ENCODE measurements around the gene AHCYL2.
"Not testable (repeated sequence)": the region's sequence is repeated elsewhere in the genome, so short reads cannot be mapped to it uniquely, and the experiment has no call there.

Gene AHCYL2

GRCh38 chr7:129462420-129462819 lies 237.6 kb downstream of the AHCYL2 start:
- no peak for DNase-seq

- no peak for DNase-seq
These were observed 239.4 kb downstream of the AHCYL2 start for GRCh38 chr7:129464194-129464593.

DNA sequence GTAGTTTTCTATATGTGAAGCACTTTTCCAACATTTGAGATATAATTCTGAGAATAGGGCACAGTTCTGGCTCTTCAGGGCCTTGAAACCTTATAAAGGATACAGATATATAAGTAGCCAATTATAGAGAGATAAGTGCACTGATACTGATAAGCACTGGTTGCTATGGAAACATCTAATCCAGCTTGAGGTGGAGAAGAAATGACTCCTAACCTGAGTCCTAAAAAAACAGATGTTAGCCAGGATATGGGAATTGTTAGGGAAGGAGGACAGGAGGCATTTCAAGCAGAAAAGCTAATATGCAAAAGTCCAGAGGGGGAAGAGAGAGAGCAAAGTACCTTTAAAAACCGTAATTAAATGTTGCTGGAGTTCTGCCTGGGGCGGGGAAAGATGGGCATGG lies 240.2 kb downstream of the AHCYL2 start:
- no peak for DNase-seq

DNA sequence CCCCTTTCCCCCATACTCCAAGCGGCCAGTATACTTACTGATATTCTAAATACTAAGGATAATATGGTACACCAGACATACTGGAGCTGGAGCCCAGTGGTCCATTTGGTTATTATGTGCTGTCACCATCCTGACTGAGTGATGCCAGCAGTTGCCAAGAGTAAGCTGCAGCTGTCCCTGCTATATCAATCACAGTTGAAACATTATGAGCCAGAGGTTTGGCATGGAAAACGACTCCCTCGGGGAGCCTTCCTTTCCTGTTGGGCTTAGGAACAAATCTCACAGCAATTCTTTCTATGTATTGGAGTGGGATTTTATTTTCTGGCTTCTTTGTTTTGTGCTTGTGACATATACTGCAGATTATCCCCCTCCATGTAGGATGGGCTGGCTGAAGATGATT lies 242.0 kb downstream of the AHCYL2 start:
- DNase-seq, result no peak

DNA sequence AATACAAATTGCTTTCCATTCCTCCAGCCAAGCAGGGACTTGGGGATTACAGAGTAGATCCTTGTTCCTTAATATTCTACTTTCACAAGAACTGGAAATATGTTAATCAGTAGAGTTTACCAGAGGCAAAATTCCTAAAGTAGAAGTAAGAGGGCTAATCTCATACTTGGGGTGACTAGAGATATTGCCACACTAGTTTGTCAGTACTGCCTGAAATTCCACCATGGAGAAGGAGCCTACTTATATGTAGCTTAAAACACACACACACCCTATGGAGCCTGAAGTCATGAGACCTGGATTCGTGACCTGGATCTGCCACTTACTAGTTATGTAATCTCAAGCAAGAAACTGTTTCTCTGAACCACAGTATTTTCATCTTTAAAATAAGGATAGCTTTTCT lies 243.3 kb downstream of the AHCYL2 start:
- no peak for DNase-seq

GRCh38 chr7:129468547-129468946 lies 243.7 kb downstream of the AHCYL2 start:
- DNase-seq, result no peak

DNA sequence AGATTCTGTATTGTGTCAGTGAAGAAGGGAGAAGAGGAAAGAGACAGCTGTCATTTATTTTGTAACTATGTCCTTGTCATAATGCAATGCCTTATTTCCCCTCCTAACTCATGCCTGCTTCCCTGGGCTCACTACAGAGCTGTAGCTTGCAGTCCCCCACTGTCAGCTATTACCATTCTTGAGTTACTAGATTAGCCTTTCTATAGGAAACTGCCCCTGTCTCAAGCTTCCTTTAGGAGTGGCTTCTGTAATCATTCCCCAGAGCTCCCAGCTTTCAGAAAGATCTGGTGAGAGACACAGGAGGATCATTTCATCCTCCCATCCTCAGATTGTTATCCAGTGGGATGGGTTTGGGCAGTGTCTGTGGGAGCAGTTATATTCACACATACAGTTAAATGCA lies 245.1 kb downstream of the AHCYL2 start:
- DNase-seq, result no peak

- no peak for DNase-seq
These were observed 245.6 kb downstream of the AHCYL2 start for GRCh38 chr7:129470411-129470810.

- no peak for DNase-seq
These were observed 246.6 kb downstream of the AHCYL2 start for GRCh38 chr7:129471402-129471827.

DNA sequence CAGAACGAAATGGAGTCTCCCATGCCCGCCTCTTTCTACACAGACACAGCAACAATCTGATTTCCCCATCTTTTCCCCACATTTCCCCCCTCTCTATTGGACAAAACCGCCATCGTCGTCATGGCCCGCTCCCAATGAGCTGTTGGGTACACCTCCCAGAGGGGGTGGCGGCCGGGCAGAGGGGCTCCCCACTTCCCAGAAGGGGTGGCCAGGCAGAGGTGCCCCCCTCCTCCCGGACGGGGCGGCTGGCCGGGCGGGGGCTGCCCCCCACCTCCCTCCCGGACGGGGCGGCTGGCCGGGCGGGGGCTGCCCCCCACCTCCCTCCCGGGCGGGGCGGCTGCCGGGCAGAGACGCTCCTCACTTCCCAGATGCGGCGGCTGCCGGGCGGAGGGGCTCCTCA lies 251.1 kb downstream of the AHCYL2 start:
- DNase-seq, result not testable (repeated sequence)

DNA sequence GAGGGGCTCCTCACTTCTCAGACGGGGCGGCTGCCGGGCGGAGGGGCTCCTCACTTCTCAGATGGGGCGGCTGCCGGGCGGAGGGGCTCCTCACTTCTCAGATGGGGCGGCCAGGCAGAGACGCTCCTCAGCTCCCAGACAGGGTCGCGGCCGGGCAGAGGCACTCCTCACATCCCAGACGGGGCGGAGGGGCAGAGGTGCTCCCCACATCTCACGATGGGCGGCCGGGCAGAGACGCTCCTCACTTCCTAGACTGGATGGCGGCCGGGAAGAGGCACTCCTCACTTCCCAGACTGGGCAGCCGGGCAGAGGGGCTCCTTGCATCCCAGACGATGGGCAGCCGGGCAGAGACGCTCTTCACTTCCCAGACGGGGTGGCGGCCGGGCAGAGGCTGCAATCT lies 251.6 kb downstream of the AHCYL2 start:
- not testable (repeated sequence) for DNase-seq
